HepG2 (cell line): Measurements from ENCODE around the gene HNF1B. TPM values are rescaled to one million over a fixed set of nuclear protein-coding genes. Genes with fewer than 3 reads are reported as not detected.

Experiments used
- BRCA1 ChIP-seq: sonication (generic); formaldehyde crosslinking; IDR thresholded peaks from 2 replicates; pipeline ENCODE4 v1.4.0; 2020; ENCODE audit warnings: missing genetic modification reagents
- CREM ChIP-seq, 2 experiments: sonication (generic) in 1 of 2; formaldehyde crosslinking in 1 of 2; IDR thresholded peaks; 2 replicates each; pipeline versions ENCODE4 v1.4.0 to v1.6.1; 2016 to 2020; ENCODE audit warnings: antibody characterized with exemption in 1 of 2, mild to moderate bottlenecking in 1 of 2, missing genetic modification reagents in 1 of 2
- ERF ChIP-seq: IDR thresholded peaks from 2 replicates; pipeline ENCODE4 v1.6.1; 2018; ENCODE audit warnings: missing biosample characterization, missing genetic modification reagents
- ETS1 ChIP-seq: sonication (generic); formaldehyde crosslinking; IDR thresholded peaks from 2 replicates; pipeline ENCODE4 v1.4.0; 2020; ENCODE audit warnings: missing genetic modification reagents
- FOXA3 ChIP-seq: IDR thresholded peaks from 2 replicates; pipeline ENCODE4 v1.6.1; 2016; ENCODE audit warnings: missing genetic modification reagents, missing compliant biosample characterization
- FOXP1 ChIP-seq, 2 experiments: fragments of 450-650 bp in 1 of 2; IDR thresholded peaks; 2 replicates each; pipeline ENCODE4 v1.6.1; 2017 to 2018; ENCODE audit warnings: antibody characterized with exemption in 1 of 2
- FOXP4 ChIP-seq: sonication (generic); formaldehyde crosslinking; IDR thresholded peaks from 2 replicates; pipeline ENCODE4 v1.4.0; 2020; ENCODE audit warnings: missing genetic modification reagents
- GATA4 ChIP-seq: sonication (generic); IDR thresholded peaks from 2 replicates; pipeline ENCODE4 v1.6.1; 2016; ENCODE audit warnings: antibody characterized with exemption, low read depth, borderline replicate concordance
- HBP1 ChIP-seq: IDR thresholded peaks from 2 replicates; pipeline ENCODE4 v1.6.1; 2016; ENCODE audit warnings: low read depth, control low read depth
- HNF1A ChIP-seq, 2 experiments: sonication (generic) in 1 of 2; formaldehyde crosslinking in 1 of 2; IDR thresholded peaks; 2 replicates each; pipeline versions ENCODE4 v1.4.0 to v1.6.1; 2016 to 2020; ENCODE audit warnings: borderline replicate concordance in 1 of 2, low read depth in 1 of 2, mild to moderate bottlenecking in 1 of 2, missing genetic modification reagents in 1 of 2
- NONO ChIP-seq, 2 experiments: fragments of 450-650 bp in 1 of 2; sonication (generic) in 1 of 2; formaldehyde crosslinking in 1 of 2; IDR thresholded peaks in 1 of 2; conservative IDR thresholded peaks in 1 of 2; 2 replicates each; pipeline versions ENCODE4 v1.6.1 to v1.8.0; 2017 to 2022; ENCODE audit warnings: mild to moderate bottlenecking in 1 of 2, missing genetic modification reagents in 1 of 2, moderate library complexity in 1 of 2
- POGZ ChIP-seq: sonication (generic); formaldehyde crosslinking; IDR thresholded peaks from 2 replicates; pipeline ENCODE4 v1.4.0; 2020; ENCODE audit warnings: mild to moderate bottlenecking, missing genetic modification reagents
- SP140L ChIP-seq: sonication (generic); formaldehyde crosslinking; IDR thresholded peaks from 2 replicates; pipeline ENCODE4 v1.4.0; 2020; ENCODE audit warnings: missing genetic modification reagents, borderline replicate concordance
- TAF15 ChIP-seq: fragments of 200-400 bp; formaldehyde crosslinking; IDR thresholded peaks from one replicate; pipeline ENCODE4 v1.6.1; 2018; ENCODE audit warnings: mild to moderate bottlenecking, low read depth, low read length; ENCODE audit not compliant: poor library complexity, severe bottlenecking
- ZC3H4 ChIP-seq: sonication (generic); formaldehyde crosslinking; IDR thresholded peaks from 2 replicates; pipeline ENCODE4 v1.4.0; 2020; ENCODE audit warnings: missing genetic modification reagents, borderline replicate concordance
- ZNF570 ChIP-seq: sonication (generic); formaldehyde crosslinking; IDR thresholded peaks from 2 replicates; pipeline ENCODE4 v1.4.0; 2020; ENCODE audit warnings: mild to moderate bottlenecking, missing genetic modification reagents, borderline replicate concordance
- ZNF574 ChIP-seq: sonication (generic); formaldehyde crosslinking; IDR thresholded peaks from 2 replicates; pipeline ENCODE4 v1.4.0; 2020; ENCODE audit warnings: missing genetic modification reagents
- polyA plus RNA-seq, 8 experiments: library from polyadenylated mRNA; depleted of rRNA in 3 of 8; stranded (reverse) in 7 of 8; unstranded in 1 of 8; fragments of >200 nt; fragmentation: Illumina TruSeq in 4 of 8; extraction: Trizol in 4 of 8; gene quantifications; 2 replicates each; pipeline versions ENCODE4 v1.2.1 to v1.2.3, GENCODE V29; 2011 to 2016; ENCODE audit warnings: low read depth in 4 of 8, missing spikeins in 1 of 8, mixed read lengths in 1 of 8; ENCODE audit not compliant: insufficient read depth in 1 of 8
- total RNA-seq, 5 experiments: library from RNA; depleted of rRNA; stranded (reverse); fragments of >200 nt; fragmentation: Illumina TruSeq; extraction: Trizol; gene quantifications; 2 replicates each; pipeline ENCODE4 v1.2.3, GENCODE V29; 2016; ENCODE audit warnings: low read depth in 1 of 5

HNF1B gene
- total and polyA plus RNA-seq, 2 of the 13 experiments (the other 11 are each of a cell fraction or from before 2014, with no cell fraction given) = 1.9 to 5.3 TPM

- TF ChIP-seq FOXP4 (CRISPR knock-in tag) (peak; percentile 71), FOXP1 (IDR thresholded peaks at IDR 0.05) (no peak), FOXP1 (CRISPR knock-in tag; IDR thresholded peaks at IDR 0.05) (peak; percentile 65; the same call in 1 of the 2 replicates), FOXA3 (peak; percentile 51; the same call in 1 of the 2 replicates), ZNF574 (CRISPR knock-in tag) (no peak), TAF15 (no peak), HBP1 (CRISPR knock-in tag) (no peak), HNF1A (IDR thresholded peaks at IDR 0.05; ENCODE audit: low read depth) (peak; percentile 53), HNF1A (CRISPR knock-in tag; IDR thresholded peaks at IDR 0.05; ENCODE audit: borderline replicate concordance) (no peak), ERF (no peak), NONO (IDR thresholded peaks at IDR 0.05) (no peak), NONO (CRISPR knock-in tag; conservative IDR thresholded peaks at IDR 0.05) (0 out of 2 replicates have a peak, but pooled peaks have one; percentile 43), GATA4 (0 out of 2 replicates have a peak, but pooled peaks have one; percentile 24), BRCA1 (peak; percentile 10; the same call in 1 of the 2 replicates), CREM (IDR thresholded peaks at IDR 0.05) (peak; percentile 55; the same call in 1 of the 2 replicates), CREM (CRISPR knock-in tag; IDR thresholded peaks at IDR 0.05) (no peak), SP140L (CRISPR knock-in tag) (no peak), POGZ (CRISPR knock-in tag) (no peak), ETS1 (CRISPR knock-in tag) (no peak), ZC3H4 (CRISPR knock-in tag) (no peak), ZNF570 (CRISPR knock-in tag) (no peak)
Observed at GRCh38 chr17:37713028-37713431, 31.8 kb downstream of the HNF1B start (continued).
